GM12878 (cell line): ENCODE measurements around the gene TMEM127.

Experiments used
- CTCF ChIP-seq, 3 experiments: IDR thresholded peaks in 2 of 3; conservative IDR thresholded peaks in 1 of 3; 2 replicates each; pipeline ENCODE4 v1.5.1; 2011; ENCODE audit warnings: low read depth in 3 of 3, low read length in 3 of 3, mild to moderate bottlenecking in 3 of 3, control low read depth in 2 of 3, moderate library complexity in 2 of 3, inconsistent platforms in 1 of 3, mixed read lengths in 1 of 3; ENCODE audit not compliant: control insufficient read depth in 2 of 3, insufficient read depth in 1 of 3; ENCODE audit errors: extremely low read depth in 1 of 3
- IKZF1 ChIP-seq: fragments of 450-650 bp; conservative IDR thresholded peaks from 2 replicates; pipeline ENCODE4 v1.6.1; 2017; ENCODE audit warnings: antibody characterized with exemption, mild to moderate bottlenecking
- JUNB ChIP-seq: IDR thresholded peaks from 2 replicates; pipeline ENCODE4 v1.6.1; 2016; ENCODE audit warnings: antibody characterized with exemption, mild to moderate bottlenecking
- NKRF ChIP-seq: fragments of 450-650 bp; conservative IDR thresholded peaks from 2 replicates; pipeline ENCODE4 v1.6.1; 2017; ENCODE audit warnings: mild to moderate bottlenecking, moderate library complexity
- POLR2AphosphoS5 ChIP-seq: IDR thresholded peaks from 2 replicates; pipeline ENCODE4 v1.6.1; 2011; ENCODE audit warnings: mild to moderate bottlenecking, low read length, inconsistent platforms
- SKIL ChIP-seq: fragments of 450-650 bp; IDR thresholded peaks from 2 replicates; pipeline ENCODE4 v1.6.1; 2017; ENCODE audit warnings: mild to moderate bottlenecking, low read depth, inconsistent platforms; ENCODE audit not compliant: poor library complexity, severe bottlenecking

GRCh38 chr2:96248624-96249023 is 17.2 kb downstream of the TMEM127 start:
- TF ChIP-seq NKRF (no peak), IKZF1 (no peak), SKIL (no peak), CTCF (IDR thresholded peaks at IDR 0.05 in 2 of 3, conservative IDR thresholded peaks at IDR 0.05 in 1 of 3; ENCODE audit: control insufficient read depth in 2 of 3, extremely low read depth in 1 of 3, insufficient read depth in 1 of 3, low read depth in 3 of 3, low read length in 3 of 3) (no peak), JUNB (no peak), POLR2AphosphoS5 (no peak)
